SIG-M5 treated with dmso at 0.1 percent for 504 hours (cell line): Measurements from ENCODE around the gene TRIM28.
"Not testable (repeated sequence)": the region's sequence is repeated elsewhere in the genome, so short reads cannot be mapped to it uniquely, and the experiment has no call there.

ENCODE experiments used
- DNase-seq: peaks from one replicate; lab custom pipeline; 2025; ENCODE audit not compliant: unreplicated experiment; lab: John Stamatoyannopoulos, UW

Gene TRIM28

DNA sequence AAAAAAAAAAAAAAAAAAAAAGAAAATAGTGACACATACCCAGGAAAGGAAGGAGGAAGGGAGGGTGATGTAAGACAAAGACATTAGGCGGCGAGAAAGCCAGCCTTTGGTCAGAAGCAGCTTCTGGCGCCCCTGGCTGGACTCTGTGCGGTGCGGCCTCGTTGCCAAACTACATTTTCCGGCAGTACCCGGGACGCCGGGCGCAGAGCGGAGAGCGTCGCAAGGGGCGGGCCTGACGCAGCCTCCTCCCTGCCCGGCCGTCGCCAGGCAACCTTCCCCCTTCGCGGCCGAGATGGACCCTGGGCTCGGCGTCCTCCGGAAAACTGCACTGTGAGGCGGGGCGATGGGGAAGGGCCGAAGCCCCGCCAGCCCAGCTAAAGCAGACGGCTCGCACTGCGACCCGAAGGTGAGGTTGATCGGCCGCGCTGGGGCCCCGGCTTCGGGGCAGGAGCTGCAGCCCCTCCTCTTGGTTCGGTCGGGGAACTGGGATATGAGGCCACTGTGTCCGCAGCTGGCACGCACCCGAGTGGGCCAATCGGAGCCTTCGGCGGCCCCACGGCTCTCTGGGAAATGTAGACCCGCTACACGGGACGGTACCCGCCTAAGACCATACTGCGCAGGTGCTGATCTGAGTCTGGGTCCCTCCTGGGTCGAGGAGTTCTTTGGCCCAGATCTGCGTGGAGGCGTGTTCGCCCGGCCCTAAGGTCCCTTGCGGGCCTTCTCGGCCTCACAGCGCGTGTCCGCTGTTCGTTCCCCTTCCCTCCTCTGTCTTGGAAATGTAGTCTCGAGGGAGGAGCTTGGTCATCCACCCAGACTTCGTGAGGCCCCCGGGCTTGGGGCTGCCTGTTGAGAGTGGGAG lies 31.5 kb downstream of the TRIM28 start:
- no peak for DNase-seq

DNA sequence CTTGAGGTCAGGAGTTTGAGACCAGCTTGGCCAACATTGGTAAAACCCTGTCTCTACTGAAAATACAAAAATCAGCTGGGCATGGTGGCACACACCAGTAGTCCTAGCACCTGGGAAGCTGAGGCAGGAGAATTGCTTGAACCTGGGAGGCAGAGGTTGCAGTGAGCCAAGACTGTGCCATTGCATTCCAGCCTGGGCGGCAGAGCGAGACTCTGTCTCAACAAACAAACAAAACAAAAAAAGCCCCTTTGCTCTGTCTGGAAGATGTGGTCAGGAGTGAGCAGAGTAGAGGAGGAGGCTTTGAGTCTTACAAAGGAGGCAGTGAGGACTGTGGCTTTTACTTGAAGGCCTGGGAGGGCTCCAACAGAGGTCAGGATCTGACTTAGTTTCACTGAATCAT lies 33.7 kb downstream of the TRIM28 start:
- DNase-seq = not testable (repeated sequence)

DNA sequence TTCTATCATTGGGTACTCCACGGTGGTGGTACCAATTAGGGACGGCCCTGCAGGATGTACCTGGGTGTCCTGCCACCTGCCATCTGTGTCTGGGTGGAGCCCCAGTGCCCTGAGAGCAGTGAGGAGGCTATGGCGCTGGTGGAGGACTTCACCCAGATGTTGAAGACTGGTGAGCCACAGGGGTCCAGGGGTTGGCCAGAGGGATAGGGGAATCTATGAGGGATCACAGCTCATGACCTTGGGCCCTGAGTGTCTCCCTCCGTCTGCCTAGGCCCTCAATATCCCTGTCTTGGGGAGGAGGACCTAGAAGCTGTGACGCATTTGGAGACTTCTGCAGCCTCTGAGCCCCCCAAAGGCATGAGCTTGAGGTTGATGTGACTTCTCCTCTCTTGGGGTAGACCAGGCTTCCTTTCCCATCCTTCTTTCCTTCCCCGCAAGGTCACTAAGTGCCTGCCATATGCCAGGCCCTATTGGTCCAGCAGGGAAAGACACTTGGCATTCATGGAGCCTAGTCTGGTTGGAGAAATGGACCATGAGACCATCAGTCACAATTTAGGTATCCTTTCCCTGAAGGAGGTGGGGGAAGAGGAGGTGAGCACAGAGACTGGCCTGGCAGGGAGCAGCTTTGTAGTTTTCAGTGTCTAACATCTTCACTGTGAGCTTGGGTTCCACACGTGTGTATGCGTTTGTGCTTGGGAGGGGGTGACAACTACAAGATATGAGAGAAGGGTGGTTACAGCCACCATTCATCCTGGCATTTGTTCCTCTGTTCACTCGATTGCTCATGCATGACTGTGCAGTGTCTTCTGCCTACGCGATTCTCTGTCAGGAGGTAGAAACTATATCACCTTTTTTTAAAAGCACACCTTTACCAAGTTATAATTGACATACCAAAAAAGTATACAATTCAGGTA lies 34.4 kb downstream of the TRIM28 start:
- no peak for DNase-seq

DNA sequence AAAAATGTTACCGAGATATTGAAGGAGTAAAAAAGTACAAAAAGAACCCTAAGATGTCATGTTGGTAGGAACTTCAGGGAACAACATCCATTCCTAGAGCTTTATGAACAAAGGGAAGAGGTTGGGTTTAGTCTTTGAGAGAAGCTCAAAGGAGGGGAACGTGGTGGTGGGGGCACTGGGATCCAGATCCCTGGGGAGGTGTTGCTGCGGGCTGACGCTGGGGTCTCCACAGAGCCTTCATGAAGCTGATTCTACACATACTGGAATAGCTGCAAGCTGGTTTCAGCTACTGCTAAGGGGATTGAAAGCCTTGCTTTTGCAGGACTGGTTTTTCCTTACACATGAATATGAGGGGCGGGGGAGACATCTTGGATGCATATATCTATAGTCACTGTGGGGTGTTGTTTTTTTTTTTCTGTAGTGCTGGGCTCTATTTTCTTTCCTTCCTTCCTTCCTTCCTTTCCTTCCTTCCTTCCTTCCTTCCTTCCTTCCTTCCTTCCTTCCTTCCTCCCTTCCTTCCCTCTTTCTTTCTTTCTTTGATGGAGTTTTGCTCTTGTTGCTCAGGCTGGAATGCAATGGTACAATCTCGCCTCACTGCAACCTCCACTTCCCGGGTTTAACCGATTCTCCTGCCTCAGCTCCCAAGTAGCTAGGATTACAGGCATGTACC lies 35.7 kb downstream of the TRIM28 start:
- DNase-seq = no peak

DNA sequence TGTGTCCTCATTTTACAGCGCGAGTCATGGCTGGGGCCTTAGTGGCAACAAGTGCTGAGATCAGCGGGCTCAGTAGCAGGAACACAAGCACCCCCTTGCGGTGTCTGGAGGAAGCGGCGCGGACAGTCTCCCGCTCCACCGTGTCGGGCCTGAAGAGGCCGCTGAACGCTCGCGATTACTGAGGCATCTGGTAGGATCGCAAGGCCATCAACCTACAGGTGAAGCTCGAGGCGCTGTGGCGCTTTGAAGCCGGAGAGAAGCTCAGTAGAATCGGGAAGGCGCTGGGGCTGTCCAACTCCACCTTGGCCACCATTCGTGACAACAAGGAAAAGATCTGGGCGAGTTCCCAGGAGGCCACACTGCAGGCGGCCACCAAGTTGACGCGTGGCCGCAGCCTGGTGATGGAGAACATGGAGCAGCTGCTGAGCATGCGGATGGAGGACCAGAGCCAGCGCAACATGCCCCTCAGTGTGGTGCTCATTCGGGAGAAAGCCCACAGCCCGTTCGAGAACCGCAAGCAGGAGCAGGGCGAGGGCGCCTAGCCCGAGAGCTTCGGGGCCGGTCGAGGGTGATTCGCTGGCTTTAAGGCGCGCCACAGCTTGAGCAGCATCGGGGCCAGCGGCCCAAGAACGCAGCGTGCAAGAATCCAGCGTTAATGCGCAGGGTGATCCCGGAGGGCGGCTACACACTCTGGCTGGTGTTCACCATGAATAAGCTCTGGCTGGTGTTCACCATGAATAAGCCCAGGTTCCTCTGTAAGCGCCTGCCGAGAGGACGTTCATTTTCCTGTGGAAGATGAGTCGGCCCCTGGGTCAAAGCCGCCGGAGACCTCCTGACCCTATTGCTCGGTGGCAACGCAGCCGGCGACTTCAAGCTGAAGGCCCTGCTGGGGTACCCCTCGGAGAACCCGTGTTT lies 37.6 kb downstream of the TRIM28 start:
- DNase-seq = no peak

DNA sequence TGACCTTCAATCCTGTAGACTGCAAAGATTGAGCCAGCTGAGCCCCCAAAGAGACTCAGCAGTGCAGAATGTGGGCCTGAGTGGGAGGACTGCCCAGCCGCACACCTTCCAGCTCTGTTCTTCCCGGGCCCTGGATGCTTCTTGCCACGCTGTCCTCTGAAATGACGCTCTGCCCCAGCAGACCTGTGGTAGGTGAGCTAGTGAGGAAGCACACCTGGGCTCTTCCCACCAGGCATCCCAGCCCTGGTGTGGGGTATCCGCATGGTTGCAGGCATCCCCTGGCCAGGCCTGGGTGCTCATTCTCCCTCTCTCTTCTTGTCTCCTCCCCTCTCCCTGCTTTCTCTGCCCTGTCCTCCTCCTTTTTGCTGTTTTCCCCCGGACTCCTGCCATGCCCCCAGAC lies 39.1 kb downstream of the TRIM28 start:
- no peak for DNase-seq

DNA sequence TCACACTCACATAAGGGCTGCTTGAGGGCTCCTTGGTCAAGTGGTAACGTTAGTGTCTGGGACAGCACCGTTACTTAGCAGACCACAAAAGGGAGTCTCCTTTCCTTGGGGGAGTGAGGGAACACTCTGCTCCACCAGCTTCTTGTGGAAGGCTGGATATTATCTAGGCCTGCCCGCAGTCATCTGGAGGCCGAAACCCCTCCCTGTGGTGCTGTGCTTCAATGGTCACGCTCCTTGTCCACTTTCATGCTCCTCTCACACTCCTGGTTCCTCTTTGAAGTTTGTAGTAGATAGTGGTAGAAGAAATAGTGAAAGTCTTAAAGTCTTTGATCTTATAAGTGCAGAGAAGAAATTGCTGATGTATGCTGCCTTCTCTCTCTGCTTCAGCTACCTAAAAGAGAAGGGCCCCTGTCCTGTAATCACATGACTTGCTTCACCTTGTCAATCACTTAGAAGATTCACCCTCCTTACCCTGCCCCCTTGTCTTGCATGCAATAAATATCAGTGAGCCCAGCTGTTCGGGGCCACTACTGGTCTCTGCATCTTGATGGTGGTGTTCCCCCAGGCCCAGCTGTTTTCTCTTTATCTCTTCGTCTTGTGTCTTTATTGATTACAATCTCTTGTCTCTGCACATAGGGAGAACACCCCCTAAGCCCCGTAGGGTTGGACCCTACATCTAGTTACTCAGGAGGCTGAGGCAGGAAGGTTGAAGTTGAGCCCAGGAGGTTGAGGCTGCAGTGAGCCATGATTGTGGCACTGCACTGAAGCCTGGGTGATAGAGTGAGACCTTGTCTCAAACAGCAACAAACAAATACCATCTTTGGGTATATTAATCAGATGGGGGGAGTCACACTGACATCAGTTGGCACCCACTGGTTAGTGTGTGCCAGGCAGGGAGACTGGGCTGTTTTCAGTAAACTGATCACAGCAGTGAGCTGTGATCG lies 40.9 kb downstream of the TRIM28 start:
- no peak for DNase-seq

DNA sequence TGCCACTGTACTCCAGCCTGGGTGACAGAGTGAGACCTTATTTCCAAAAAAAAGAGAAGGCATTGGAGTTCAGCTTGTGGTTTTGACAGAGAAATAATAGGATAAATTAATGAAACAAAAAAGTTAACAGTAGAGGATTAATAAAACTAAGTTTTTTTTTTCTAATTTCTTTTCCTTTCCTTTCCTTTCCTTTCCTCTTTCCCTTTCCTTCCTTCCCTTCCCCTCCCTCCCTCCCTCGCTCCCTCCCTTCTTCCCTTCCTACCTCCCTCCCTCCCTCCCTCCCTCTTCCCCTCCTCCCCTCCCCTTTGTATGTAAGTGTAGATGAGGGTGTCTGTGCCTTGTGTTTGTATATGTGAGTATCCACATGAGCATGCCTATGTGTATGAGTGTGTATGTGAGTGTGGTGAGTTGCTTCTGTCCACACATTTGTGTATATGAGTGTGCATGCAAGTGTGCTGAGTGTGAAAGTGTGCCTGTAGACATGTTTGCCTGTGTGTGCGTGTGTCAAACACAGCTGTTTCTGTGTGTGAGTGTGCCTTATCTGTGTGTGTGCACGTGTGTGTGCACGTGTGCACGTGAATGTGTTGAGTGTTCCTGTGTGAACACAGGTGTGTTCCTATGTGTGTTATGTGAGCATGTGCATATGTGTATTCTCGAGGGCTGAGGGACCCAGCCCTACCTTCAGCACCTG lies 41.7 kb downstream of the TRIM28 start:
- DNase-seq = no peak

DNA sequence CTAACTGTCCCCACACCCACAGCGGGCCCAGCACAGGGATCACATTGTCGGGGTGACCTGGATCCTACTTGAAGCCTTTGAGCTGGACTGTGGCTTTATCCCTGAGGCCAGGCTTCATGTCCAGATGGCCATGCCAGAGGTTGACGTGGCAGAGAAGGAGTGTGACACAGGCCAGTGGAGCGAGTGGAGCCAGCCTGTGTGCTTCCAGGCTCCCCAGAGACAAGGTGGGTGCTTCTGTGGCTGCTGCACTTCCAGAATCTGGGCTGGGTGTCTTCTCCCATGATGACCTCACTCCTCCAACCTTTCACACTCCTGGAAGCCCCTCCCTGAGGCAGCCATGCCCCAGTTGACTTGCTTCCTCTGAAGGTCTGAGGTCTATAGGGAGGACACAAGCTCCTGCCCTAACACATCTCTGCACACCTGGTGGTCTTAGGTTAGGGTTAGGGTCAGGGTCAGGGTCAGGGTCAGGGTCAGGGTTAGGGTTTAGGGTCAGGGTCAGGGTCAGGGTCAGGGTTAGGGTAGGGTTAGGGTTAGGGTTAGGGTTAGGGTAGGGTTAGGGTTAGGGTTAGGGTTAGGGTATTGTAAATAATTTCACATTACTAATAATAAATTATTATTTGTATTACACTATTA lies 42.4 kb downstream of the TRIM28 start:
- DNase-seq = no peak
